Measurements from ENCODE around the gene EPHB3. TPM values are rescaled to one million over a fixed set of nuclear protein-coding genes. Genes with fewer than 3 reads are reported as not detected.

Gene EPHB3
- total and polyA plus RNA-seq, 7 donors: 0.08 to 1.6 (median 0.63) TPM

DNA sequence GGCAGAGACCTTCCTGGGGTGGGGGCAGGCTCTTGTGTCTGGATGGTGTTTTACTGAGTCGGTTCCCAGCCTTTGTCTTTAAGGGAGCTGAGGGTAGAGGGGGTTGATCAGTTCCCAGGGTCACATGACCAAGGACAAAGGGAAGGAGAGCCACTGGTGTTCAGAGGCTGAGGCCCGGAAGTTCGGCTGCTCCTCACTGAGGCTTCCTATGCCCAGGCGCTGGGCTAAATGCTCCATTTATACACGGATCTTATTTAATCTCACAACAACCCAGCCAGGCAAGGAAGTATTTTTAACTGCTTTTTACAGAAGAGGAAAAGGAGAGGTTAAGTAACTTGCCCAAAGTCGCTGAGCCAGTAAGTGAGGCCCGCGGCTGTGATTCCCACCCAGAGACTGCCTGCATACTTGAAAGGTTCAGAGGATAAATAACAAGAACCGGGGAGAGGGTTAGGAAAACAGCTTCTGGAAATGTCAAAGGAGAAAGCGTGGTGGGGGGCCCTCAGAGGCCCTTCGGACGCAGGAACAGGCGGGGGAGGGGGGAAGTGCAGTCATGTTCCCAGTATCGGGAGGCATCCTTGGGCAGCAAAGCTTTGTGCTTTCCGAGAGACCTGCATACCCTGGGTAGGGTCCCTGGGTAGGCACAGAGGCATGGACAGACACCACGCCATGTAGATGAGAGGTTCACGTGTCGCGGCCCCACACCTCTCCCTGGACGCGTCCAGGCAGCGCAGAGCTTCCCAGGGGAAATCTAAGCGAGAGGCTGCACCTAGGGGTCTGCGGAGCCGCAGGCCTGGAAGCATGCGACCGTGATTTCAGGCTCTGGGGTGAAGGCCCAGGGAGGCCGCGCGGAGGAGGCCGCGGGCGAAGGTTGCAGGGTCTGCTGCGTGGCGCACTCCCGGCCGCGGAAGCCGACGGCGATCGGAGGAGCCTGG lies 21.3 kb downstream of the EPHB3 start:
- Histone ChIP-seq H3K36me3 (ENCODE audit: insufficient read depth in 1 of 2, low read depth in 1 of 2) (no peaks in the 10 kb centered on the region), H3K9me3 (no peaks in the 10 kb centered on the region), H3K27me3 (ENCODE audit: insufficient read depth in 3 of 3, low read length in 2 of 3) (no peaks in the 10 kb centered on the region), H3K4me1 (peaks cover 6% of the 10 kb centered on the region), H3K27ac (peak overlapping the region; percentile 71), H3K4me3 (peak overlapping the region; percentile 76)
- intact Hi-C loops (cut with DNase I): no loop called here
- TF ChIP-seq, protein P1, sequence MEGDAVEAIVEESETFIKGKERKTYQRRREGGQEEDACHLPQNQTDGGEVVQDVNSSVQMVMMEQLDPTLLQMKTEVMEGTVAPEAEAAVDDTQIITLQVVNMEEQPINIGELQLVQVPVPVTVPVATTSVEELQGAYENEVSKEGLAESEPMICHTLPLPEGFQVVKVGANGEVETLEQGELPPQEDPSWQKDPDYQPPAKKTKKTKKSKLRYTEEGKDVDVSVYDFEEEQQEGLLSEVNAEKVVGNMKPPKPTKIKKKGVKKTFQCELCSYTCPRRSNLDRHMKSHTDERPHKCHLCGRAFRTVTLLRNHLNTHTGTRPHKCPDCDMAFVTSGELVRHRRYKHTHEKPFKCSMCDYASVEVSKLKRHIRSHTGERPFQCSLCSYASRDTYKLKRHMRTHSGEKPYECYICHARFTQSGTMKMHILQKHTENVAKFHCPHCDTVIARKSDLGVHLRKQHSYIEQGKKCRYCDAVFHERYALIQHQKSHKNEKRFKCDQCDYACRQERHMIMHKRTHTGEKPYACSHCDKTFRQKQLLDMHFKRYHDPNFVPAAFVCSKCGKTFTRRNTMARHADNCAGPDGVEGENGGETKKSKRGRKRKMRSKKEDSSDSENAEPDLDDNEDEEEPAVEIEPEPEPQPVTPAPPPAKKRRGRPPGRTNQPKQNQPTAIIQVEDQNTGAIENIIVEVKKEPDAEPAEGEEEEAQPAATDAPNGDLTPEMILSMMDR (IDR thresholded peaks at IDR 0.05): no peak
- peak; percentile 68 to 87 (median 80) for ATAC-seq
- WGBS, 3 donors: 16 to 36% (median 17%) methylated on average over 39 to 42 of the region's 42 CpGs
- peak in 1 of 2 donors; percentile 62 for DNase-seq

DNA sequence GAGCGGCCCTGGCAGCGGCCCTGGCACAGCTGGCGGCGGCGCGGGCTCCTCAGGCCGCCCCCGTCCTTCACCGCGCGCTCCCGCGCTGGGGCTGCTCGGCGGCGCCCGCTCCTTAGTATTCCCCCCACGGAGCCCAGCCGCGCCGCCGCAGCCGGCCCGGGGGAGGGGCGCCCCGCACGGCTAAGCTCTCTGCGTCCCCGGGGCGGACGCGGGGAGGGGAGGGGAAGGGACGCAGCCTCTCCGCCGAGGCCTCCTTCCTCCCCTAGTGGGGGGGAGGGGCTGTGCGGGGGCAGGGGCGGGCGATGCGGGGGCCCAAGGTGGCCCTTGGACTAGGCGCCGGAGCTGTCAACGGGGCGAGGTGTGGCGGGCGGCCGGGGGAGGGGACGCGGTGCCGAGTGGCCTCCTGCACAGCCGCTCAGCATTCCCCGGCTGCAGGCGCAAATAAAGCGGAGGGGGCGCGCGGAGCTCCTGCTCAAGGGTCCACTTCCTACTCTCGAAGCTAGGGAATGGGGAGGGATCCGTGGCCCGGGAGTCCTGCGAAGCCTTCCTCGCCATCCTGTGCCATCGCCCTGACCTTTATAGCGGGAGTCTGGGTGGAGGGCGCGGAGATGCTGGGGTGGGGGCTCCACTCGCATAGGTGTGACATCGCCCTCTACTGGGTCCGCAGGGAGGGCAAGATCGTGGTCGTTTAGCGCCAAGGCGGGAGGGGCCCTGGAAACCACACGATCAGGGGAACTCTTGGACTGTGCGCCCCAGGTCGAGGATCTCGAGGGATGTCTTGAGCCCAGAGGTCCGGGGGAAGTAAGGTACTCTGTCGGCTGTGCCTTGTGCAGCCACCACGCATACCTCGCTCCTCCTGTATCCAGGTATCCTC lies 22.2 kb downstream of the EPHB3 start:
- ATAC-seq: peak; percentile 69 to 80 (median 76)
- peak; percentile 50 to 59 for DNase-seq
- Histone ChIP-seq H3K27me3 (ENCODE audit: insufficient read depth in 3 of 3, low read length in 2 of 3) (no peaks in the 10 kb centered on the region), H3K4me1 (peaks cover 6% of the 10 kb centered on the region), H3K27ac (peak overlapping the region; percentile 71), H3K4me3 (peak overlapping the region; percentile 76), H3K36me3 (ENCODE audit: insufficient read depth in 1 of 2, low read depth in 1 of 2) (no peaks in the 10 kb centered on the region), H3K9me3 (no peaks in the 10 kb centered on the region)
- TF ChIP-seq, protein P1 (IDR thresholded peaks at IDR 0.05): no peak
- WGBS, 3 donors: 14 to 28% (median 16%) methylated on average over 42 to 80 of the region's 80 CpGs
- intact Hi-C loops (cut with DNase I): no loop called here

DNA sequence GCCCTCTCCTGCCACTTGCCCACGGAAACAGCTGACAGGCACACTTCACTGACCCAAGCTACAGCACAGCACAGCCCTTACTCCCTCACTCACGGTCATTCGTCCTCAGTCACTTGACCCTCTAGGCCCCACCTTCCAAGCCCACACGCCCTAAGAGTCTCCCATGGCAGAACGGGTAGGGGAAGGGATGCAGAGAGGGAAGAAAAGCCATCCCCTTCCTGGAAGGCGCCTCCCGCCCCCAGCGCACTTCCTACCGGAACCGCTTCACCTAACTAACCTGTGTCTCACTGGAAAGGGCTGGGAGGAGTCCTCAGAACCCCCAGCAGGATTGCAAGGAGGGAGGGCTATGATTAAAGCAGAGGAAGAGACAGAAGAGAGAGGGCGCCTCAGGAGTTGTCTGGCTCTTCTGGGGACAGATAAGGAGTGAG lies 22.9 kb downstream of the EPHB3 start:
- H3K27ac ChIP-seq: no peak overlapping the region
- WGBS, 3 donors: 59 to 75% (median 69%) methylated on average over 11 of the region's 11 CpGs
- intact Hi-C loops (cut with DNase I): no loop called here
- no peaks in the 10 kb centered on the region for H3K9me3 ChIP-seq
- DNase-seq: no peak
- H3K4me3 ChIP-seq: peak overlapping the region; percentile 76
- no peaks in the 10 kb centered on the region for H3K36me3 ChIP-seq (ENCODE audit: insufficient read depth in 1 of 2, low read depth in 1 of 2)
- peaks cover 6% of the 10 kb centered on the region for H3K4me1 ChIP-seq
- TF ChIP-seq, protein P1 (IDR thresholded peaks at IDR 0.05): no peak
- H3K27me3 ChIP-seq (ENCODE audit: insufficient read depth in 3 of 3, low read length in 2 of 3): peaks cover 0 to 3% (median 0%) of the 10 kb centered on the region in 3 donors
- peak in 3 of 4 donors; percentile 15 to 29 (median 16) for ATAC-seq

DNA sequence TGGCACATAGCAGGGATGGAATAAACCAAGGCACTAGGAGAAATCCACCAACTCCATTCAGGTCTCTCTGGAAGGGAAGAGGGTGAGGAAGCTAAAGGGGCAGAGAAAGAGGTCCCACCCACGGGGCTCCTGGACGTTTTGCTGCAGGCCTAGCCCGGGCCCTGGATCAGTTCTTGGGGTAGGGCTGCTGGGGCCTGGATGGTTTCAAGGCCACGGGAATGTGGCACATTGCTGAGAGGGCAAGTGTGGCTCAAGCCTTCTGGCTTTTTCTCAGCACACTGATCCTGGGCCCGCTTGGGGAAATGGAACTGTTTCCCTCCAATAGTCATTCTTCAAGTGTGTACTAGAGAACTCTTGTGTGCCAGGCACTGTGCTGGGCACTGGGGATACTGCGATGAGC lies 24.0 kb downstream of the EPHB3 start:
- Histone ChIP-seq H3K4me3 (no peak overlapping the region), H3K27ac (no peak overlapping the region), H3K4me1 (peaks cover 6% of the 10 kb centered on the region), H3K36me3 (ENCODE audit: insufficient read depth in 1 of 2, low read depth in 1 of 2) (no peaks in the 10 kb centered on the region), H3K9me3 (no peaks in the 10 kb centered on the region), H3K27me3 (ENCODE audit: insufficient read depth in 3 of 3, low read length in 2 of 3) (peaks cover 0 to 7% (median 0%) of the 10 kb centered on the region in 3 donors)
- no peak for ATAC-seq
- 55 to 83% (median 57%) methylated on average over 6 of the region's 6 CpGs for WGBS, 3 donors
- TF ChIP-seq, protein P1 (IDR thresholded peaks at IDR 0.05): no peak
- DNase-seq: no peak
- intact Hi-C loops (cut with DNase I): no loop called here
